Ectodermal cell (in vitro differentiated cells): ENCODE results near the gene APOBEC3H.

Experiments used
- H3K27ac ChIP-seq: 2 replicates; pipeline ENCODE4 v1.7.0; 2013; ENCODE audit warnings: mild to moderate bottlenecking, low read depth, low read length; ENCODE audit not compliant: insufficient read depth, poor library complexity, severe bottlenecking
- H3K27me3 ChIP-seq: 2 replicates; pipeline ENCODE4 v1.7.0; 2013; ENCODE audit warnings: mild to moderate bottlenecking, low read length; ENCODE audit not compliant: insufficient read depth, control insufficient read depth, poor library complexity, severe bottlenecking
- H3K36me3 ChIP-seq: one replicate; pipeline ENCODE4 v1.7.0; 2013; ENCODE audit warnings: low read length; ENCODE audit not compliant: control insufficient read depth, insufficient read depth
- H3K4me1 ChIP-seq: one replicate; pipeline ENCODE4 v1.7.0; 2013; ENCODE audit warnings: low read length; ENCODE audit not compliant: control insufficient read depth, insufficient read depth
- H3K4me3 ChIP-seq: 2 replicates; pipeline ENCODE4 v1.7.0; 2013; ENCODE audit warnings: low read depth, low read length, control low read depth; ENCODE audit not compliant: insufficient read depth
- H3K9me3 ChIP-seq: 2 replicates; pipeline ENCODE4 v1.7.0; 2013; ENCODE audit warnings: mild to moderate bottlenecking, low read length, moderate library complexity; ENCODE audit not compliant: control insufficient read depth
- WGBS, 2 experiments: methylation state at CpG; one replicate each; pipeline ENCODE4 v1.1.7; 2013; ENCODE audit warnings: missing lambda C conversion rate in 2 of 2; 5-methylcytosine and 5-hydroxymethylcytosine counted together

APOBEC3H gene

DNA sequence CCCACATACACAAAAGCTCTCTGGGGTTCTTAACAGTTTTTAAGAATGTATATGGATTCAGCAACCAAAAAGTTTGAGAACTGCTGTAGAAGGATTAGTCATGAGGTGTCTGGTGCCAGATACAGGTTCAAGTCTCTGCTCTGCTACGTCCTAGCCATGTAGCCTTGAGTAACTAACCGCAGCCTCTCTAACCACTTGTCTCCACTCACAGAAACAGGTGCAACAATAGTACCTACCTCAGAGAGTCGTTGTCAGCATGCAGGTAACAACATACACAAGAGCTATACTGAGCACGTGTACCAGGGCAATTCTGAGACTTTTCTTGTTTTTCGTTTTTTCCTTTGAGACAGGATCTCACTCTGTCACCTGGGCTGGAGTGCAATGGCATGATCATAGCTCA is 28.6 kb downstream of the APOBEC3H start:
- Histone ChIP-seq H3K36me3 (no peaks in the 10 kb centered on the region), H3K4me1 (peaks cover 21% of the 10 kb centered on the region), H3K27ac (no peak overlapping the region), H3K4me3 (no peak overlapping the region), H3K9me3 (no peaks in the 10 kb centered on the region), H3K27me3 (no peaks in the 10 kb centered on the region)
- WGBS, 2 experiments: 93 to 96% methylated on average over 5 of the region's 5 CpGs

DNA sequence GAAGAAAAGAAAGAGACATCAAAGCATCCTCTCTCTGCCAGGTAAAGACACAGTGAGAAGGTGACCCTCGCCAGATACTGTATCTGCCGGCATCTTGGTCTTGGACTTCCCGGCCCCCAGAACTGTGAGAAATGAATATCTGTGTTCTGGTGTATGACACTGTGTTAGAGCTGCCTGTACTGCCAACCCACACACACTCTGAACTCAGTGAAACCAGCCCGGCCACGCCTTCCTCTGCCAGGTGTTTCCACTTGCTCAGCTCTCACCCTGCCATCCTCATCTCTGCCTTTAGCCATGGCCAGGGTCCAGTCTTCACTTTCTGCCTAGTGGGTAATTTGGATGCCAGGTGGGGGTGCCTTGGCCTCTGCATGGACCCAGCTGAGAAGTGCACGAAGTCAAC is 31.5 kb downstream of the APOBEC3H start:
- WGBS, 2 experiments: 93 to 95% methylated on average over 6 of the region's 6 CpGs

DNA sequence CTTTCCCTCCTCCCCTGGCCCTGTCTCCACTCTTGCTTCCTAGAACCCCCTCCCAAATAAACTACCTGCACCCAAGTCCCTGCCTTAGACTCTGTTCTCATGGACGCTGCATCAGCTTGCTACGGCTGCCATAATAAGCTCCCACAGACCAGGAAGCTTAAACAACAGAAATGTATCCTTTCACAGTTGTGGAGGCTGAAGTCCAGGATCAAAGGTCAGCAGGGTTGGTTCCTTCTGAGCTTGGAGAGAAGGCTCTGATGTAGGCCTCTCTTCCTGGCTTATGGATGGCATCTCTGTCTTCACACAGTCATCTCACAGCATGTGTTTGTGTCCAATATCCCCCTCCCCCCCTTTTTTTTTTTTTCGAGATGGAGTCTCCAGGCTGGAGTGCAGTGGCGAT is 32.0 kb downstream of the APOBEC3H start:
- Histone ChIP-seq H3K27me3 (no peaks in the 10 kb centered on the region), H3K9me3 (no peaks in the 10 kb centered on the region), H3K27ac (no peak overlapping the region), H3K36me3 (no peaks in the 10 kb centered on the region), H3K4me1 (peaks cover 32% of the 10 kb centered on the region), H3K4me3 (no peak overlapping the region)
- 80 to 92% methylated on average over 3 to 4 of the region's 4 CpGs for WGBS, 2 experiments

More for the DNA sequence above, 31.5 kb downstream of the APOBEC3H start:
- Histone ChIP-seq H3K36me3 (no peaks in the 10 kb centered on the region), H3K27ac (no peak overlapping the region), H3K9me3 (no peaks in the 10 kb centered on the region), H3K4me1 (peaks cover 36% of the 10 kb centered on the region), H3K4me3 (no peak overlapping the region), H3K27me3 (no peaks in the 10 kb centered on the region)

DNA sequence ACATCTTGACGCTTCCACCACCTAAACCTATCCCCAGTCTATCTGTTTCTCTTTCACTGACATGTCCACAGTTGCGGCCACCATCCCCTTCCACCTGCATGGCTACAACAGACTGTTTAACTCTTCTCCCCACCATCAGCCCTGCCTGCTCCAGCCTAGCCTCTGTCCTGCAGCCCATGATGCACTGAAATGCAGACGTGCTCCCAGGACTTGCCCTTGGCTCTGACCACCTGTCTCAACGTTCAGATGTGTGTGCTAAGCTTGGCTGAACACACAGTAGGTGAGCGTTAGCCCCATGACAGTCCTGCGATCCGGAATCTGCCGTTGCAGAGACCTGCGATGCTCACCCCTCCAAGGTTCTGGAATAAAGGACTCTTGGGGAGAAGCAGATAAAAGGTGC is 32.7 kb downstream of the APOBEC3H start:
- Histone ChIP-seq H3K36me3 (no peaks in the 10 kb centered on the region), H3K27ac (peak overlapping the region; percentile 26), H3K9me3 (no peaks in the 10 kb centered on the region), H3K27me3 (no peaks in the 10 kb centered on the region), H3K4me3 (no peak overlapping the region), H3K4me1 (peaks cover 32% of the 10 kb centered on the region)
- WGBS, 2 experiments: 89 to 92% methylated on average over 9 of the region's 9 CpGs

DNA sequence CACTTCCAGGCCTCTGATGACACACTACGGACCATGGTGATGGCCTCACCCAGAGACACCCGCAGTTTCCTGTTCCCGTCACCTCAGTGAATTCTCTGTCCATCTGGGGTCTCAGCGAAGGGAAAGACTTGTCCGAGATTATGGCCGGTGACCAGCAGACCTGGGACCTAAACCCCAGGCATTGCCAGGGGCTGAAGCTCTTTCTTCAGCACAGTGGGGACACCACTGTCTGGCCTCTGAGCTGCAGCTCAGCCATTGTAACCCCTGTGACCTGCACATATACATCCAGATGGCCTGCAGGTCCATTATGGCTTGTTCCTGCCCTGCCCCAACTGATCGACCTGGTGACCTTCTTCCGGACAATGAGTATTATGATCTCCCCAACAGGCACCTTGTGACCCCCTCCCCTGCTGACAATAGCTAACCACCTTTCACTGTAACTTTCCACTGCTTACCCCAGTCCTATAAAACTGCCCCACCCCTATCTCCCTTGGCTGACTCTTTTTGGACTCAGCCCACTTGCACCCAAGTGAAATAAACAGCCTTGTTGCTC is 33.2 kb downstream of the APOBEC3H start:
- Histone ChIP-seq H3K36me3 (no peaks in the 10 kb centered on the region), H3K4me1 (peaks cover 32% of the 10 kb centered on the region), H3K27me3 (no peaks in the 10 kb centered on the region), H3K4me3 (no peak overlapping the region), H3K27ac (peak overlapping the region; percentile 64), H3K9me3 (no peaks in the 10 kb centered on the region)
- WGBS, 2 experiments: 70 to 73% methylated on average over 8 of the region's 8 CpGs

DNA sequence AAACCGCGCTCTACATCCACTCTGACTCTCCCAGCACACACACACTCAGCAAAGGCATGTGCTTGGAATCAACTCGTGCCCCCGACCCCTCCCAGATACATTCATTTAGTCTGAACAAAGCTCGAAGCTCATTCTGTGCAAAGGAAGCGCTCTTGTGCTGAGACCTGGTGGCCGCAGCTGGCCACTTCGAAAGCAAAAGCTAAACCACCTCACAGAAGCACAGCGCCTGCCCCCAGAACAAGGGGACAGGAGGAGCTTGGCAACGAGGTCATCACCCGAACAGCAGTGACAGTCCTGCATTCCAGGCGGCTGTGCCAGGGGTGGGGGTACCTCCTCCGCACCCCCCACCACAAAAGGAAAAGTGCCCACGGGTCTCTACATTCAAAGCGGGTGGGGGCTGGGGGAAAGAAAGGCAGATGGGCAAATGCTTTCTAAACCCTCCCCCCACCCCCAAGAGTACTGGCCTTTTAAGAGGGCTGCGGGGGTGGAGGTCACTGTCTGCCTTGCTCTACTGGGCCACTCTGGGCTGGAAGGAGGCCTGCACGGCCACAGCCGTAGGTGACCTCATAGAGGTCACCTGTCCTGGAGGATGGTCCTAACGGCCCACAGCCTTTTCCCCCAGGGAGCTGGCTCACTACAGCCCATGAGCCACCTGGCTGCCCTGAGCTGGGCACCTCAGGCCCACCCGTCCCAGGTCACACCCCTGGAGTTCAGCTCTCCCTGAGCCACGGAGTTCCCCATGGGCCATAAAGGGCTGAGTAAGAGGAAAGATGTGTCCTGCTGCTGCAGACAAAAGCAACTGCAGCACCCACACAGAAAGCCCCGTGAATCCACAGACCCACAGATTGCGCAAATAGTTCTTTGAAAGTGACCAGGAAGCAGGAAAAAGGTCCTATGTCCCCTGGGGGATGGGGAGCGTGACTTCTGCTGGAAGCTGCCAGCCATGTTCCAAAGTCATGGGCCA is 34.1 kb downstream of the APOBEC3H start:
- WGBS, 2 experiments: 42 to 49% methylated on average over 22 to 24 of the region's 24 CpGs
- H3K4me1 ChIP-seq: peaks cover 32% of the 10 kb centered on the region
- H3K27ac ChIP-seq: peak overlapping the region; percentile 64
- no peaks in the 10 kb centered on the region for H3K27me3 ChIP-seq
- no peaks in the 10 kb centered on the region for H3K9me3 ChIP-seq
- no peak overlapping the region for H3K4me3 ChIP-seq
- H3K36me3 ChIP-seq: no peaks in the 10 kb centered on the region

DNA sequence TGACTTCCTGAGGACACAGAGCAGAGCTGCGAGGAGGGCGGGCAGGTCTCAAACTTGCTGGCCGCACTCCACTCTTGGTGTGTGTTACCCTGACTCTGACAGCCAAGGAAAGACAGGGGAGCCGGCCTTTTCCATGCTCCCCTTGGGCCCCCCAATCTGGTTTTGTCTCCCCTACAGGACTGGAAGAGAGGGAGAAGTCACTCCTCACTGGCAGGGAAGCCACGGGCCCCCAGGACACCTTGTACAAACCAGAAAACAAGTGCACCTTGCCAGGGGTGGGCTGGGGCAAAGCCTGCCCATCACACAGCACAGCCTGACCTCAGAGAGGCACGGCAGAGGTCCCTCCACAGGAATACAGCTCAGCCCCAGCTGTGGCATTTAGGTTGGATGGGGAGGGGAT is 35.2 kb downstream of the APOBEC3H start:
- WGBS, 2 experiments: 83 to 85% methylated on average over 6 of the region's 6 CpGs
- H3K9me3 ChIP-seq: no peaks in the 10 kb centered on the region

DNA sequence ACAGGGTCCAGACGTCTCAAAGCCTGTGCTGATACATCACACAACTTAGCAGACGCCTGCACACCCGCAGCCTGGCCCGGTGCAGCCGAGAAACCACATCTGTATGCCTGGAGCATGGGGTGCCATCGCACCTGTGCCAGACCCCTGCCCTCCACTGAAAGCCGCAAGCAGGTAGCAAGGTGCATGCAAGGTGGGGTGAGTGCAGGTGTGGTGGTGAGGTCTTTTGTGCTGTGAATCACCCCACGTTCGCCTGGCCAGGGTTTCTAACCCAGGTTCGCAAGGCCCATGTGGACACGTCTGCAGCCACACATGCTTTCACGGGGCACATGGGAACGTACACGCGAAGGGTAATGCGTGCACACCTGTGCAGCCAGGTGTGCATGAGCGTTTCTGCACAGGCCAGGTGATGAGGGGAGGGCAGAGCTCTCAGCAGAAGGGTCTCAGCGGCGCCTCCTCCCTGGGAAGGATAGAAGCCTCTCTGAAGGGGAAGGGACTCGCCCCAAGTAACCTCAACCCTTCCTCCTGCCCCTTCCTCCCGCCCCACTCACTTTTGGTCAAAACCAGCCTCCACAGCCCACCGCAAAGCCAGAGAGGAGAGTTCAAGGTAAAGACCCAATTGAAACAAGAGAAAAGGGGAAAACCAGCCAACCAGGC is 36.0 kb downstream of the APOBEC3H start:
- 95% methylated on average over 22 of the region's 22 CpGs for WGBS, 2 experiments
- Histone ChIP-seq H3K4me1 (peaks cover 32% of the 10 kb centered on the region), H3K4me3 (no peak overlapping the region), H3K27me3 (no peaks in the 10 kb centered on the region), H3K27ac (no peak overlapping the region), H3K9me3 (no peaks in the 10 kb centered on the region), H3K36me3 (no peaks in the 10 kb centered on the region)

More for the DNA sequence above, 35.2 kb downstream of the APOBEC3H start:
- H3K27ac ChIP-seq: no peak overlapping the region
- no peaks in the 10 kb centered on the region for H3K36me3 ChIP-seq
- peaks cover 32% of the 10 kb centered on the region for H3K4me1 ChIP-seq
- no peaks in the 10 kb centered on the region for H3K27me3 ChIP-seq
- no peak overlapping the region for H3K4me3 ChIP-seq

DNA sequence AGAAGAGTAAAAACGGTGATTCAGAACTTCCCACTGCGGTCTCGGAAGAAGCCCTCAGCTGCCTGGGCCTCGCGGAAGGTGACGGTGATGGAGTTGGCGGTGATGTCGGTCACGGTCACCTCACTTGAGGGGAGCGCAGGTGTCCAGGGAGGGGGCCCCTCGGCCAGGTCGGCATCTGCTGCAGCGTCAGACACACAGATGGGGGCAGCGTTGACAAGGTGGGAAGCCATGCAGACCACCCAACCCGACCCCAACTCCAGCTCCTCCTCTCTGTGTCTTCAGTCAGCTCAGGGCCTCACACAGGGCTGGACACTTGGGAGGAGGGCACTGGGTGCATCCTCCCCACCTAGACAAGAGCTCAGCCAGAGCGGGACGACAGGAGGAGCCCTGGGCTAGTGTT is 36.8 kb downstream of the APOBEC3H start:
- WGBS, 2 experiments: 93 to 94% methylated on average over 17 of the region's 17 CpGs

More for the DNA sequence above, 36.8 kb downstream of the APOBEC3H start:
- no peak overlapping the region for H3K4me3 ChIP-seq
- no peak overlapping the region for H3K27ac ChIP-seq
- H3K4me1 ChIP-seq: peaks cover 32% of the 10 kb centered on the region
- H3K36me3 ChIP-seq: no peaks in the 10 kb centered on the region
- no peaks in the 10 kb centered on the region for H3K27me3 ChIP-seq
- no peaks in the 10 kb centered on the region for H3K9me3 ChIP-seq
